GM12878 (cell line): ENCODE results near the gene SSH2. TPM values are rescaled to one million over a fixed set of nuclear protein-coding genes. Genes with fewer than 3 reads are reported as not detected.

Experiments
- ATF2 ChIP-seq: IDR thresholded peaks from 2 replicates; pipeline ENCODE4 v1.6.1; 2012; ENCODE audit warnings: low read length, inconsistent platforms
- CTCF ChIP-seq, 3 experiments: IDR thresholded peaks in 2 of 3; conservative IDR thresholded peaks in 1 of 3; 2 replicates each; pipeline ENCODE4 v1.5.1; 2011; ENCODE audit warnings: low read depth in 3 of 3, low read length in 3 of 3, mild to moderate bottlenecking in 3 of 3, control low read depth in 2 of 3, moderate library complexity in 2 of 3, inconsistent platforms in 1 of 3, mixed read lengths in 1 of 3; ENCODE audit not compliant: control insufficient read depth in 2 of 3, insufficient read depth in 1 of 3; ENCODE audit errors: extremely low read depth in 1 of 3
- FOXK2 ChIP-seq: fragments of 450-650 bp; IDR thresholded peaks from 2 replicates; pipeline ENCODE4 v1.6.1; 2017; ENCODE audit warnings: mild to moderate bottlenecking, moderate library complexity
- FOXM1 ChIP-seq: IDR thresholded peaks from 2 replicates; pipeline ENCODE4 v1.6.1; 2012; ENCODE audit warnings: low read depth, mild to moderate bottlenecking, inconsistent platforms, low read length, moderate library complexity
- IRF3 ChIP-seq: fragments of 450-650 bp; IDR thresholded peaks from 2 replicates; pipeline ENCODE4 v1.6.1; 2014; ENCODE audit warnings: mild to moderate bottlenecking
- MXI1 ChIP-seq: fragments of 150-350 bp; IDR thresholded peaks from 2 replicates; pipeline ENCODE4 v1.6.1; 2011; ENCODE audit warnings: low read depth, mild to moderate bottlenecking, inconsistent platforms, low read length, improper control_type of control experiment
- MYC ChIP-seq: IDR thresholded peaks from 2 replicates; pipeline ENCODE4 v1.6.1; 2011; ENCODE audit warnings: mild to moderate bottlenecking, low read length, moderate library complexity, inconsistent platforms; ENCODE audit not compliant: insufficient read depth, insufficient replicate concordance, insufficient read length, severe bottlenecking
- NBN ChIP-seq: fragments of 450-650 bp; IDR thresholded peaks from 2 replicates; pipeline ENCODE4 v1.6.1; 2016
- NFIC ChIP-seq: IDR thresholded peaks from 2 replicates; pipeline ENCODE4 v1.6.1; 2012; ENCODE audit warnings: low read depth, mild to moderate bottlenecking, inconsistent platforms, low read length, moderate library complexity
- NR2C1 ChIP-seq: fragments of 450-650 bp; IDR thresholded peaks from 2 replicates; pipeline ENCODE4 v1.6.1; 2017; ENCODE audit warnings: antibody characterized with exemption, mild to moderate bottlenecking, moderate library complexity
- POLR2AphosphoS2 ChIP-seq: IDR thresholded peaks from 2 replicates; pipeline ENCODE4 v1.6.1; 2011; ENCODE audit warnings: low read depth, mild to moderate bottlenecking, low read length, improper control_type of control experiment, moderate library complexity
- PRDM15 ChIP-seq: fragments of 450-650 bp; formaldehyde crosslinking; IDR thresholded peaks from 2 replicates; pipeline ENCODE4 v1.4.0; 2020; ENCODE audit warnings: mild to moderate bottlenecking, moderate library complexity
- SP1 ChIP-seq: IDR thresholded peaks from one replicate; pipeline ENCODE4 v1.6.1; 2011; ENCODE audit warnings: low read depth, low read length
- YBX1 ChIP-seq: fragments of 450-650 bp; IDR thresholded peaks from 2 replicates; pipeline ENCODE4 v1.6.1; 2016; ENCODE audit warnings: antibody characterized with exemption
- polyA plus RNA-seq, 11 experiments: library from polyadenylated mRNA; depleted of rRNA in 4 of 11; unstranded in 6 of 11; stranded (reverse) in 5 of 11; fragments of >200 nt; fragmentation: Nextera tagmentation in 4 of 11; fragmentation: Illumina TruSeq in 1 of 11; extraction: Ambion mirVana in 4 of 11; extraction: Trizol in 1 of 11; gene quantifications; 1 replicate in 1 of 11; 2 replicates in 10 of 11; pipeline versions ENCODE4 v1.2.1 to v1.2.3, GENCODE V29; 2011 to 2016; ENCODE audit warnings: inconsistent platforms in 2 of 11, missing spikeins in 2 of 11, low read depth in 1 of 11
- total RNA-seq, 4 experiments: library from RNA; depleted of rRNA in 3 of 4; stranded (reverse); fragments of >200 nt in 3 of 4; fragmentation: Illumina TruSeq in 1 of 4; extraction: Trizol in 1 of 4; gene quantifications; 2 replicates each; pipeline versions ENCODE4 v1.2.1 to v1.2.3, GENCODE V29; 2013 to 2021

The SSH2 gene
- total and polyA plus RNA-seq, 10 of the 15 experiments (the other 5 are each of a cell fraction or from before 2014, with no cell fraction given) = 9.3 to 65.9 (median 34.0) TPM

GRCh38 chr17:29927546-29927945 is 2.5 kb downstream of the SSH2 start (continued):
- TF ChIP-seq CTCF (IDR thresholded peaks at IDR 0.05 in 2 of 3, conservative IDR thresholded peaks at IDR 0.05 in 1 of 3; ENCODE audit: control insufficient read depth in 2 of 3, extremely low read depth in 1 of 3, insufficient read depth in 1 of 3, low read depth in 3 of 3, low read length in 3 of 3) (no peak), FOXK2 (no peak), ATF2 (no peak), MYC (no peak), IRF3 (no peak), FOXM1 (no peak), YBX1 (no peak), SP1 (no peak), POLR2AphosphoS2 (no peak), NBN (no peak), MXI1 (no peak), NFIC (no peak), NR2C1 (no peak), PRDM15 (CRISPR knock-in tag) (no peak)
